Fibroblast of mammary gland (primary cell): ENCODE data around the gene SYNCRIP.

ENCODE experiments used
- DNase-seq: peaks from one replicate; pipeline ENCODE4 v3.0.0-alpha.2; 2010; ENCODE audit warnings: low read depth
- H3K4me3 ChIP-seq: 2 replicates; pipeline ENCODE4 v1.5.1; 2011; ENCODE audit warnings: low read depth, mild to moderate bottlenecking, low read length, moderate library complexity; ENCODE audit not compliant: control insufficient read depth
- CTCF ChIP-seq: conservative IDR thresholded peaks from 2 replicates; pipeline ENCODE4 v1.5.1; 2011; ENCODE audit warnings: low read depth, low read length, inconsistent platforms; ENCODE audit not compliant: control insufficient read depth, insufficient read depth

The SYNCRIP gene

DNA sequence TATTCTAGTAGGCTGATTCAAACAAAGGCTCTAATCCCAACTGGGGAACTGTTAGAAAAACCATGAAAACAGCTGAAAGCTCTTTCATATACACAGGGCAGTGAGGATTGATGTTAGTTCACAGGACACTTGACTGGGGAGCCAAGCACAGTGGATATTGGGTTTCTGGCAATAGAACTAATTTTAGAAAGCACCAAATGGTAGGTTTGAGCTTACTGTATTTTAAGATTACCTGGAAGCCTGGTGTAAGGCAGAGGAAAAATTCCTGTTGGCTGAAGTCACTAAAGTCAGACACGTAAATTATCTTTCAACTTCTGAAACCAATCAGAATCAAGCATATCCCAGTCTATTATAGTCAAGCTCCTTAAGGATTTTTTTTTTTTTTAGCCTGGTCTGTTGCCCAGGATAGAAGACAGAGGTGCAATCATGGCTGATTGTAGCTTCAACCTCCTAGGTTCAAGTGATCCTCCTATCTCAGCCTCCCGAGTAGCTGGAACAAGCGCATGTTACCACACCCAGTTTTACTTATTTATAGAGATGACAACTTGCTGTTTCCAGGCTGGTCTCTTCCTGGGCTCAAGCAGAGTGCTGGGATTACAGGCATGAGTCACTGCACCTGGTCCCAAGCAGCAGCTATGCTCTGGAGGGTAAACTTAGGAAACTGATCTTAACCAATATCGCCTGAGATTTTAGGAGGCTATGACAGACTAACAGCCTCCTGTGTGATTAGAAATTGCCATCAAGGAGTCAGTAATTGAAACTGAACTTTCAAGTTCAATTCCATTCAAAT, 32.5 kb upstream of the SYNCRIP start:
- H3K4me3 ChIP-seq = peak overlapping the region; percentile 99
- DNase-seq = peak; percentile 85
- no peak for TF ChIP-seq CTCF

DNA sequence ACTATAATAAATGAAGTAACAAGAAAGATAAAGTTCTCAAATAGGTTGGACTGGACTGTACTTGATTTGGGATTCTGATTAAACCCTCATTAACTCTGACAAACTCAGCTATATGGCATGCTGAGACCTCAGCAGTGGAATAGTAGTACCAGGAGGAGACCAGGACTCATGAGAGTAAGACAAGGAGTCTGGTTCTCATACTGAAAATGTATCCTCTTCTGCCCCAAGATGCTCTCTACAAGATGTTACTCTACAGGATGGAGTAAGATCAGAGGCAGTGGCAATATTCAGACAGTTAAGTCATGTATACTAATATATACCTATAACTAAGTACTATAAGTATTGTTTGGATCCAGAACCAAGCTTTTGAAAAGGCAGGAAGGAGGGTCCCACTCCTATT, 31.9 kb upstream of the SYNCRIP start:
- no peak overlapping the region for H3K4me3 ChIP-seq
- DNase-seq = peak; percentile 21

DNA sequence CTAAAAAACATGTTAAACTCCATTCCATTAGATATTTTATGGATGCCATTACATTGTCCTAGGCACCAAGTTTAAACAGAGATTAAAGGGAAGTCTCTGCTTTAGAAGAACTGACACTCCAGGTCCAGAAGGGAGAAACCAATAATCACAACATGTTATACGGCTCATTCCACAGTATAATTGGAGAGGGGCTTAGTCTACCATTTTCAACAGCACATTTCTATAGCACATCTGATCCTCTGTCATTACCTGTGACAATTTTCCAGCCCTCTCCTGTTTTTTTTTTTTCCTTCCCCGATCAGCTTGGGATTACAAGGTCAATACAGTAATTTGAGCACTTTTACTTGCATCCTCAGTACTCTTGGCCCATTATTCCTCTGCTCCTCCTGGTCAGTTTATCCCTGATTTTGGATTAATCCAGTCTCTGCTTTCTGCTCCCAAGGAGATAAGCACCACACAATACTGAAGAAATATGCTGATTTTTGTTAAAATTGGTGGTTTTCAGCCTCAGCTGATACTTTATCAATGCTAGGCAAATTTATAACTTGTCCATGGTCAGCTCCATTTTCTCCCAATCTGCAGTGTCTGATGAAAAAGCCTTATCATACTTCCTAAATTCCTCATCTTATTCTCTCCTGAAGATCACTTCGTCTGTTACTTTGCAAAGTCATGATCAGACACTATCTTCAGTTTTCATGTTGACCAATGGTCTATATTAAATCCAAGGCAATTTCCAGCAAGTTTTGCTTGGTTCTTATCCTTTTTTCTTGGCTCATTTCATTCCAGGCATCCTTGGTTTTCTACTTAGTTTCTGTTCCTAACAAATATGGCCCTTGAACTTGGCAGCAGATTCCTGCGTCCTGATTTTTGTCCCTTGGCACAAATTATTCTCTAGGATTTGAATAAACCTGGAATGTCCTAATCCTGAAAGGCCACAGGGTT, 30.8 kb upstream of the SYNCRIP start:
- DNase-seq = peak; percentile 22
- TF ChIP-seq CTCF = no peak
- H3K4me3 ChIP-seq = no peak overlapping the region

More for the DNA sequence above, 31.9 kb upstream of the SYNCRIP start:
- no peak for TF ChIP-seq CTCF

DNA sequence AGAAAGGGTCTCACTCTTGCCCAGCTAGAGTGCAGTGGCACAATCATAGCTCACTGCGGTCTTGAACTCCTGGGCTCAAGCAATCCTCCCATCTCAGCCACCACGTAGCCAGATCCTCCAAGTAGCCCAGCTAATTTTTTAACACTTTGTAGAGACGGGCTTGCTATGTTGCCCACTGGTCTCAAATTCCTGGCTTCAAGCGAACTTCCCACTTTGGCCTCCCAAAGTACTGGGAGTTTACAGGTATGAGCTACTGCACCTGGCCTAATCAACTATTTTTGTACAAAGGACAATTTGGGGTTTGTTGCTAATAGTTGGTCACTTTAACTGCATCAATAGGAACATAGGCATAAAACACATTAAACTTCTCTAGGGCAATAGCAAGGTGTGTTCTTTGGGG, 29.9 kb upstream of the SYNCRIP start:
- no peak overlapping the region for H3K4me3 ChIP-seq
- DNase-seq = no peak
- no peak for TF ChIP-seq CTCF

DNA sequence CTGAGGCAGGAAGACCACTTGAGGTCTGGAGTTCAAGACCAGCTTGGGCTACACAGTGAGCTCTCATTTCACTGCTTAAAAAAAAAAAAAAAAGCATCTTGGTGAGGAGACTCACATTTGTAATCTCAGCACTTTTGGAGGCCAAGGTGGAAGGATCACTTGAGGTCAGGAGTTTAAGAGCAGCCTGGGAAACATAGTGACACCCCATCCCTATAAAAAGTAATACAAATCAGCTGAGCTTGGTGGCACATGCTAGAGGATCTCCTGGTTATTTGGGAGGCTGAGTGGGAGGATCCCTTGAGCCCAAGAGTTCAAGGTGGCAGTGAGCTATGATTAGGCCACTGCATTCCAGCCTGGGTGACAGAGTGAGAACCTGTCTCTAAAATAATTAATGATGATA, 29.4 kb upstream of the SYNCRIP start:
- TF ChIP-seq CTCF = no peak
- no peak overlapping the region for H3K4me3 ChIP-seq
- peak; percentile 17 for DNase-seq

GRCh38 chr6:85670573-85670972, 27.9 kb upstream of the SYNCRIP start:
- DNase-seq = peak; percentile 64
- H3K4me3 ChIP-seq = no peak overlapping the region
- no peak for TF ChIP-seq CTCF
